Fibroblast of skin of abdomen (primary cell): ENCODE measurements around the gene CES4A.
"Not testable (repeated sequence)": the region's sequence is repeated elsewhere in the genome, so short reads cannot be mapped to it uniquely, and the experiment has no call there.

Source experiments
- DNase-seq: peaks from one replicate; pipeline ENCODE4 v3.0.0-alpha.2; 2013

The CES4A gene

DNA sequence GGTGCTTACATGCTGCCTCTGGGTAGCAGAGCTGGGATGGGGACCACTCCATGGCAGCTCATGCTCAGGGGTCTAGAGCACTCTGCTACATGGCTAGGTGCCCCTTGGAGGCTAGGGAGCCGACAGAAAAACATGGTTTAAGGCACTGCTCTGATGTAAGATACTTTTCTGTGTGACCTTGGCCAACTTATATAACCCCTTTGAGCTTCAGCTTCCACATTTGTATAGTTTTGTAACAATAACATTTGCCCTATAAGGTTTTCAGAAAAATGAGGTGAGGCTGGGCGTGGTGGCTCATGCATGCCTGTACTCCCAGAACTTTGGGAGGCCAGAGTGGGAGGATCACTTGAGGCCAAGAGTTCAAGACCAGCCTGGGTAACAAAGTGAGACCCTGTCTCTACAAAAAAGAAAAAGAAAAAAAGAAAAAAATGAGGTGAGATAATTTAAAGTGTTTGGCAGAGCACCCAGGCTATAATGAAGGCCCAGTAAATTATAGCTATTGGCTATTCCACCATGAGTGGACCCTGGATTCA is 3.2 kb downstream of the CES4A start:
- no peak for DNase-seq

DNA sequence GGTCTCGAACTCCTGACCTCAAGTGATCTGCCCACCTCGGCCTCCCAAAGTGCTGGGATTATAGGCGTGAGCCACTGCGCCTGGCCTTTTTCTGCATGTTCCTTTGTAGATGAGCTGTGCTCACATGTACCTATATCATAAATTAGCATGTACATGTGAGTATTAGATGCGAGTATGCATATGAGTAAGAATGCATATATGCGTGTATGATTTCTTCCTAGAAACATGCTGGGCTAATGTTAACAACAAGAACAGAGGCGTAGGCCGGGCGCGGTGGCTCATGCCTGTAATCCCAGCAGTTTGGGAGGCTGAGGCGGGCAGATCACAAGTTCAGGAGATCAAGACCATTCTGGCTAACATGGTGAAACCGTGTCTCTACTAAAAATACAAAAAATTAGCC is 5.2 kb downstream of the CES4A start:
- not testable (repeated sequence) for DNase-seq

DNA sequence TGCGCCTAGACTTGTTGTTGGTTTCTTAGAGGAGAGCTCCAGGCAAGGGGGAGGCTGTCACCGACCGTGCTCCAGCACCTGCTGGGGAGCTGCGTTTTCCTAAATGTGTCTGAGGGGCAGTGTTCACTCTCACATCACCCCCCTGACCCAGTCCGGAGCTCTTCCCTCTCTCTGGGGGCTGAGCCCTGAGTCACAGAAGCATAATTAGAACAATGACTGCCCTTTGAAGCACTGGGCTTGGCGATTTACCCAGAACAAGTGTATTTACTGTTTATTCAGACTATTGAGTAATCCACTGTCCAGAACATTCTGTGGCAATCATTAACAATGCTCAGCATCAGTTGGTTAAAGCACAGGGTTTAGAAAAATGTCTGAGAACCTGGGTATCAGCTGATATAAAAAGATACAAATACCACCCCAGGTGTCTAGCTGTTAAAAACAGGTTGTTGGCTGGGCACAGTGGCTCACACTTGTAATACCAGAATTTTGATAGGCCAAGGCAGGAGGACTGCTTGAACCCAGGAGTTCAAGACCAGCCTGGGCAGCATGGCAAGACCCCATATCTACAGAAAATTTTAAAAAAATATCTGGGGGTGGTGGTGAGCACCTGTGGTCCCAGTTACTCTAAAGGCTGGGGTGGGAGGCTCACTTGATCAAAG is 8.1 kb downstream of the CES4A start:
- peak; percentile 17 for DNase-seq

DNA sequence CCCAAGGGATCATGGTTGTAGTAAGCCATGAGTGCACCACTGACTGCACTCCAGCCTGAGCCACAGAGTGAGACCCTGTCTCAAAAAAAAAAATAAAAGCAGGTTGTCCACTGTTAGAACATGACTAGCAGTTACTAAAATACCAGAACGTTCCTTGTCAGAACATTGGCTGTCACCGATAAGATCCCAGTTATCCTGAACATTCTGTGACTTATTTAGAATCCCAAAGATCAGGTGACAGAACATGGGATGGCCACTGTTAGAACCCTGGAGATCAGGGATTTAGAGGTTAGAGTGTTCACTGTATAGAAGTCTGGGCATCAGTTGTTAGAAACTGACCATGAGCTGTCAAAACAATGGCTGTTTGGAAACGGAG is 8.6 kb downstream of the CES4A start:
- no peak for DNase-seq

DNA sequence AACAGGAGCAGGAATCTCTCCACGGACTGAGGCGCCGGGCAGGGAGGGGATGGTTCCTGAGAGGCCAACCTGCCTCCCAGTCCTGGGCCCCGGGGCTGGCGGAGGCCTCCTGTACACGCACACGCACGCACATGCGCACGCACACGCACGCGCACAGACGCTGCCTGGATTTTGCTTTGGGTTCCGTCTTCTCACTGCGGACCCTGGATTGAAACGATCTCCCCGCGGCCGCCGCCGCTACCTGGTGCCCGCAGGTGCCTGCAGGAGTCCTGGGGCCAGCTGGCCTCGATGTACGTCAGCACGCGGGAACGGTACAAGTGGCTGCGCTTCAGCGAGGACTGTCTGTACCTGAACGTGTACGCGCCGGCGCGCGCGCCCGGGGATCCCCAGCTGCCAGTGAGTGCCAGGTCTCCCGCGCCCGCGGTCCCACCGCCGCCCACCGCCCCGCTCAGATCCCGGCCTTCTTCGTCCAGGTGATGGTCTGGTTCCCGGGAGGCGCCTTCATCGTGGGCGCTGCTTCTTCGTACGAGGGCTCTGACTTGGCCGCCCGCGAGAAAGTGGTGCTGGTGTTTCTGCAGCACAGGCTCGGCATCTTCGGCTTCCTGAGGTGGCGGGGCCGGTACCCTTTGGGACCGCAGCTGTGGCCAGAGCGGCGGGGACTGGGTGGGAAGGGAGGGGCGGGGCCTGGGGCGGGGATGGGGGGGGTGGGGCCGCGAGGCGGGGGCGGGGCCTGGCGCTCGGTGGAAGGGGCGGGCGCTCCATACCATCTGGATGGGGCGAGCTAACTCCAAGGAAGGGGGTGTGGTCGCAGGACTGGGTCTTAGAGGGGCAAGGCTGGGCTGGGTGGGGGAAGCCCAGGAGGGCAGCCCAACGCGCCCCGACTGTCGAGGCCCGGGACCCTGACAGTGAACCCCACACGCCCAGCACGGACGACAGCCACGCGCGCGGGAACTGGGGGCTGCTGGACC is 12.3 kb downstream of the CES4A start:
- DNase-seq = peak; percentile 17

DNA sequence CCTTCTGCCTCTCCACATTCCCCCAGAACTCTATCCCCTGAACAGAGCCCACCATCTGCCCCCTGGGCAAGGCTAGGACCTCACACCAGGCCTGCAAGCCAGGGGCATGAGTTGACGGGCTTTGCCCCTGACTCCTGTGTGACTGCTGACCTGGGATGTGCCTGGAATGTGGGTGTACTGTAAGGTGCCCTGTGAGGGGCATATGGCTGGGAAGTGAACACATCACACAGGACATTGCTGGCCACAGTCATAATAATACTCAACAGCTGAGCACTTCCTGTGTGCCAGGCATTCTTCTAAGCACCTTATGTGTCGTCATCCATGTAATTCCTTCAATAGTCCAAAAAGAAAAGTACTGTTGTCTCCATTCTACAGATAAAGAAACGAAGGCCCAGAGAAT is 13.3 kb downstream of the CES4A start:
- no peak for DNase-seq

DNA sequence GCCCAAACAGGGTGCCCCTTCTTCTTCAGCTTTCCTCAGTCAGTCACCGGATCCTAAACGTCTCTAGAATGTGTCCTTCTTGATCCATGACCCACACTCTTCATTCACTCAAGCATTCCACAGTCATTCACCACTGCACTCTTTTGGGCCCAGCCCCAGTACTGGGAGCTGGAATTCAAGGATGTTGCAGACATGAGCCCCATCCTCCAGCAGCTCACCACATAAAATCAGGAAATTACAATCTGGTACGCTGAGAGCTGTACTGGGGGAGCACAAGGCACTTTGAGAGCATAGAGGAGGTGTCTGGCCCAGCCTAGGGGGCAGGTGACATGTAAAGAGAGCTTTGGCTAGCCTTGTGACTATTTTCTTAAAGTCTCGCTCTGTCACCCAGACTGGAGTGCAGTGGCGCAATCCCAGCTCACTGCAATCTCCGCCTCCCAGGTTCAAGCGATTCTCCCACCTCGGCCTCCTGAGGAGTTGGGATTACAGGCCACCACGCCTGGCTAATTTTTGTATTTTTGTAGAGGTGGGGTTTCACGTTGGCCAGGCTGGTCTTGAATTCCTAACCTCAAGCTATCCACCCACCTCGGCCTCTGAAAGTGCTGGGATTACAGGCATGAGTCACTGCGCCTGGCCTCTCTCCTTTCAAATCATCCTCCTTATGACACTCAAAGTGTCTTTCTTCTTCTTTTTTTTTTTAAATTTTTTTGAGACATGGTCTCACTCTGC is 18.7 kb downstream of the CES4A start:
- peak; percentile 27 for DNase-seq

DNA sequence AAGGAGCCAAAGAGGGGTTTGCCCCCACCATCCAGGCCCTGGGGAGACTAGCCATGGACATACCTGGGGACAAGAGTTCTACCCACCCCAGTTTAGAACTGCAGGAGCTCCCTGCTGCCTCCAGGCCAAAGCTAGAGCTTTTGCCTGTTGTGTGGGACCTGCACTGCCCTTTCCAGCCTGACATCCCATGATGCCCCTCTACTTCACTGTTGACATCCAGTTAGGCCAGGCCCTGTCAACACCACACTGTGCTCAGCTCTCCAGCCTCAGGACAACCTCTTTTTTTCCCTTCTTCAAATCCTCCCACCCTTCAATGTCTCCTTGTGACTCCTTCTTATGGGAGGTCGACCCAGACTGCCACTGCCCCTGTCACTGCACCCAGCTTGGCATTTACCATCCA is 20.8 kb downstream of the CES4A start:
- DNase-seq = no peak

DNA sequence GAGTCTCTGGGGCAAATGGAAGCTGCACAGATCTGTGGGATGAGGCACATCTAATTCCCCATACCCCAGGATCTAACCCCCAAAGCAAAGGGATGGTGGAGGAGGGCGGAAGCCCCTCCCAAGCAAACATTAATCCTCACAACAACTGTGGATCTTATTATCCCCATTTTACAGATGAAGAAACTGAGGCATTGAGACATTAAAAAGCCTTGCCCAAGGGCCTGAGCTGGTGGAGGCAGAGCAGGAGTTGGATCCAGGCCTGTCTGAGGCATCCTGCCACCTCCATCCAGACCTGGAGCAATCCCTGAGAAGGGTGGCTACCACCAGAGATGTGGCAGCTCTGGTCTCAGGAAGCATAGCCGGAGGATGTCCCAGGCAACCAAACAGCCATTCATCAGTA is 22.9 kb downstream of the CES4A start:
- no peak for DNase-seq

DNA sequence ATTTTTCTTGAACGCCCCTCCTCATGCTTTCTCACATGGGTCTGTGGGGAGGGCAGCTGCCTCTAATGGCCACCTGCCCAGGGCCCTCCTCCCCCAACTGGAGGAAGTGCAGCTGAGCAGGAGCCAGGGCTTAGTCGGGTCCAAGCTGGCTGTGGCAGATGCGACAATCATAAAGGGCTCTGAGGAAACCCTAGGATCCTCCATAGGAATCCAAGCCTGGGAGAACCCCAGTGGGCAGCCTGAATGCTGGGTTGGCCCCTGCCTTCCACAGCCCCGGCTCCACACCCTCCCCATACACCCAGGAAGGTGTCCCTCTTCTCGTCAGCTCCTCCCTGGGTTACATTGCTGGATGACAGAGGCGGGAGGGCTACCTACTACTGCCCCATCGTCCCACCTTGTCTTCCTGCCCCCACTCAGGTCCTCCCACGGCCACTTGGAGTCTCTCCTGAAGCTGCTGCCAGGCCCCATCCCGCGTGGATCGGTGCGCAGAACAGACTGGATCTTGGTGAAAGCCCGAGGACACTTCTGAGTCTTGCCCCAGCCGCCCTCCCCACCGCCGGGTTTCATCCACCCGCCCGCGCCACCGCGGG is 24.9 kb downstream of the CES4A start:
- no peak for DNase-seq

DNA sequence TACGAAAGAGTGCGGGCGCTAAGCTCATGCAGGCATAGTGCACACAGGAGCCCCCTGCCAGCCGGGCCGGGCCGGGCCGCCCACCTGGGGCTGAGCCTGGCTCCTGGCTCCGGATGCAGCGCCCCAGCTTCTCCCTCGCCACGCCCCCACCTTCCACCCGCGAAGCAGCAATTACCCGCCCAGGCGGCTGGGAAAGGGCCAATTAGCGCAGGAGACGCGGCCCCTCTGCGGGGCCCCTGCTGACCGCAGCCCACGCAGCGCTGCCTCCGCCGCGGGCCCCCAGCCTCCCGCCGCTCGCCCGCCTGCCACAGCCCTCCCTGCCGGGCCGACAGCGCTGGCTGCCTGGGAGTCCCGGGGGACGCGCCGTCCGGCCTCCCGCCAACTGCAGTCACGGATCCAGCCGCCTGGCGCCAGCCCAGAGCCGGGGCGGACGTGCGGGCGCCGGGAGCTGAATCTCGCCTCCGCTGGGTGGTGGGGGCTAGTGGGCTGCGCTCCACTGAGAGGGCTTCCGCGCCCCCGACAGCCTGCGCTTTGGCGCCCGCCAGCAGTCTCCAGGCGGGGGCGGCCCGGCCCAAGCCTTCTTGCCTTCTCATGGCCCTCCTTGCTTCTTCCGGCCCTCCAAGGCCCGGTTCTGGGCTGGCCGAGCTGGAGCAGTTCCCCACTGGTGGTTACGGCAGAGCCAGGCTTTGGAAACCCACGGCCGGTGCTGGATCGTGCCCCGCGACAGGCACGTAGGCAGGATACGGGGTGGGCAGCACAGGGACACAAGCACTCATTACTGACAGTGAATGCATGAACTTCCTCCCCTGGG is 25.6 kb downstream of the CES4A start:
- peak; percentile 73 for DNase-seq

DNA sequence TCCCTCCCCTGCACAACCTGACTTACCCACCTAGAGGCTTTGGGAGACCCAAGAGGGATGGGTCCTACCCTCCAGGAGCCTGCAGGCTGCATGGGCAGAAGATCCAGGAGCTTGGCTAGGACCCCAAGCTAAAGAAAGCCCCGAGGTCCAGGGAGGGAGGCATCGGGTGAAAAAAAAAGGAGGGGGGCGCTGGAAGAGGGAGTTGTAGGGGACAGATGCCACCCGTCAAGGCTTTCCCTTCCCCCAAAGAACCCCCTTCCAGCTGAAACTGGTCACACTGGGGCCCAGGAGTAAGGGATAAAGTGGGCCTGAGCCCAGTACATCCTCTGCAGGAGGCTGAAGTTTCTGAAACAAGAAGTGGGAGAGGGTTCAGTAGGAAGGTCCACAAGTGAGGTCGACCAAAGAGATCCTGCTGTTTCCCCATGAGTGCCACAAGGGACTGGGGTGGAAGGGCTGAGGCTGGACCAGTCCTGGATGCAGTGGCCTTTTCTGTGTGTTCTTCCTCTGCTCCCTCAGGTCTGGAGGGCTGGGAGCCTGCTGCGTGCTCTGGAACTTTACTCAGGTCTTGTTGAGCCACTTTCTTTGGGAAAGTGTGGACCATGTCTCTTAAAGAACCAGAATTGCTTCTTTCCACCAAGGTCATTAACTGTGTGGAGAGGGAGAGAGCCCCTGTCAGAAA is 26.4 kb downstream of the CES4A start:
- no peak for DNase-seq

DNA sequence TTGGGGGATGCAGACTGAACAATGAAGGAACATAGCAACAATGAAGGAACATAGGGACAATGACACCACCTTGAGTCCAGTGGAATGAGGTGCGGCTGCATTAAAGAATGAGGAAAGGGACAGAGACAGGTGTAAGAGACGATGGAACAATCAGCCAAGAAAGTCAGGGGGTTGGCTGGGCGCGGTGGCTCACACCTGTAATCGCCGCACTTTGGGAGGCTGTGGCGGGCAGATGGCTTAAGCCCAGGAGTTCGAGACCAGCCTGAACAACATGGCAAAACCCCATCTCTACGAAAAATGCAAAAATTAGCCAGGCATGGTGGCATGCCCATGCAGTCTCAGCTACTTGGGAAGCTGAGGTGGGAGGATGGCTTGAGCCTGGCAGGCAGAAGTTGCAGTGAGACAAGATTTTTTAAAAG is 26.9 kb downstream of the CES4A start:
- DNase-seq = no peak

DNA sequence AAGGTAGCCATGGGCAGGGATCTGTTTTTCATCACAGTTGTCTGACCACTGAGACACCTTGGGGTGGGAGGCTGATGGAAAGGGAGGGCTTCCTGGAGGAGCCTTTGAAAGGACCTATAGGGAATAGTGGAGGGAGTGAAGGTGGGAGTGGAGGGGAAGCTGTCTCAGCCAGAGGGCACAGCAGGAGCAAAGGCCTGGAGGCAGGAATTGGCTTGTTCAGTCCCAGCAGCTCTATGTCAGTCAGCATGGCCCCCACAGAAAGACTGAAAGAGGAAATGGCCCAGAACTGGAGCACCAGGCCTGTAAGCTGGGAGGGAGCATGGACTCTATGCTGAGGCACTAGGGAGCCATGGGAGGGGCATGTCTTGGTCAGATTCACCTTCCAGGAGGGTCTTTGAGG is 27.8 kb downstream of the CES4A start:
- no peak for DNase-seq

DNA sequence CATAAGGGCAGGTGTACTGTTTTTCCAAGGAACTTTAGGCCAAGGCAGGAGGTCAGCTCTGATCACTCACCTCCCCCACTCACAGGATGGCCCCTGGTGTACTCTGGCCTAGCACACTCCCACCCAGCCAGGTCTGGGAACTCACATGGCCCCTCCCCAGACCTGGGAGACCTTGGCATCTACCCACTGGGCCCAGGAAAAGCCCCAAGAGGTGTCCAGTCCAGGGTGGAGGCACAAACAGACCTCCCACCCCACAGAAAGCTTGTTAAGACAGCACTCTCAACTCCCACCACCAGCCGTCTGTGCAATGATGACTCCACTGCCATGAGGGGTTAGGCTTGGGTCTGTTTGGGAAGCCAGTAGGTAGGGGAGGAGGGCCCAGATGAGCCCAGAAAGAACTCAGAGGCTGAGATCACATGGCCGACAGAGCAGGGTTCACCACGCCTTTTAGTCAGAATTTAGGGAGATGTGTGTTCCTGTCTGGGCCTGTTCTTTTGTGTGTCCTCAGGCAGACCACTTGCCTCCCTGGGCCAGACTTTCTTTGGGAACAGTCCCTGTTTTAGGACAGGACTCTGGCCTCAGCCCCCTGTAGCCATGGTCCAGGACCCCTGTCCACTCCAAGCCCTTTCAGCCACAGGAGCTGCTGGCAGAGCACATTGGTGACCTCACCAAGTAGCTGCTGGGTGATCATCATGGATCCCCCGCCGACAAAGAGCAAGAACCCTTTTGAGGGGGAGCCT is 28.5 kb downstream of the CES4A start:
- DNase-seq = no peak

DNA sequence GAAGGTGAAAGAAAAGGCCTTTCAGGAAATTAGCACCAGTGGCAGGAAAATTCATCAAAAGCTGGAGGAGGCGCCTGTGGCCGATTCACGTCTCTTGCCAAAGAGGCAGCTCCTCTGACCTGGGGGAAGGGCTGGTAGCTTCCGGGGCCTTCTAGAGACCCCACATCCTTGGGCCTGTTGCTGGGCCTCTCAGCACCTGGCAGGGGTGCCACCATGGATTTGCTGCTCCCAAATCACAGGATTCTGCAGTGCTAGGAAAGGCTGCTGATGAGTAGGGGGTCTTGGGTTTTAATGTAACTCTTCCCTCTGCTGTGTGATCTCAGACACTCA is 29.0 kb downstream of the CES4A start:
- no peak for DNase-seq

DNA sequence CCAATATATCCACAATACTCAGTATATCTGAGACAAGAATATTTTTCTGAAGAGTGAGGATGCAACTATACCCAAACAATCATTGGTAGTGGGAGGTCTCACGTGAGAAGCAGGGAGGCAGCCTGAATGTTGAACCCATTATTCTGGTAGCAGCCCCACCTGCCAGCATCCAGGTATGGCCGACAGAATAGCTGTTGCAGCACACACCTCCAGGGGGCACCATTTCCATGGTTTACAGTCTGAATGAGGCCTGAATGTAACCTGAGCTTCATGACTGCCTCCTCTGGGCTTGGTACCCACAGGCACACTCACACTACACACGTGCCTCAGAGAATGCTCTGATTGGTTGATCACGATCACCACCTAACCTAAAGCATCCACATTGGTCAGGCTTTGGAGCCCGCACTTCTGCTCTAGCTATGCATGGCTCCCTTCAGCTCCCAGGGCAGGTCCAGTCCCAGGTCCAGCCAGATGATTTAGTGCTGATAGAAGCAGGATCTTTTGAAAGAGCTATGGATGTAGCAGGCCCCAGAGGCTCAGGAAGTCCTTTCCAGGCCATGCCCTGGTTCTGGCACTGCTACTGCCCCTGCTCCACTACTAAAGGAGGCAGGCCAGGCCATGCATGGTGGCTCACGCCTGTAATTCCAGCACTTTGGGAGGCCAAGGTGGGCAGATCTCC is 29.6 kb downstream of the CES4A start:
- DNase-seq = peak; percentile 92

DNA sequence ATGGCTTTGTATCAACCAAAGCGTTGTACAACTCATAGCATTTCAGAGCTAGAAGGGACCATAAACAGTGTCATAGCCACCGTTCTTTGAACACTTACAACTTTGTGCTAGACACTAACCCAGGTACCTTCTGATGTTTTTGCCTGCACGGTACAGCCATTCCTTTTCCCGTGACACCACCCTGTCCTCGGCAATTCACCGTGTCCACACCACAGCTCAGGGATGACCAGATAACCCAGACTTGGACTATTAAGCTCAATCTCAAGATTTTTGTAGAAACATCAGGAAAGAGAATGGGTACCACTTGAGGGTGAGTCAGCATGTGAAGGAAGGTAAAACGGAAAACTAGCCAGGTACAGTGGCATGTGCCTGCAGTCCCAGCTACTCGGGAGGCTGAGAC is 30.8 kb downstream of the CES4A start:
- no peak for DNase-seq

DNA sequence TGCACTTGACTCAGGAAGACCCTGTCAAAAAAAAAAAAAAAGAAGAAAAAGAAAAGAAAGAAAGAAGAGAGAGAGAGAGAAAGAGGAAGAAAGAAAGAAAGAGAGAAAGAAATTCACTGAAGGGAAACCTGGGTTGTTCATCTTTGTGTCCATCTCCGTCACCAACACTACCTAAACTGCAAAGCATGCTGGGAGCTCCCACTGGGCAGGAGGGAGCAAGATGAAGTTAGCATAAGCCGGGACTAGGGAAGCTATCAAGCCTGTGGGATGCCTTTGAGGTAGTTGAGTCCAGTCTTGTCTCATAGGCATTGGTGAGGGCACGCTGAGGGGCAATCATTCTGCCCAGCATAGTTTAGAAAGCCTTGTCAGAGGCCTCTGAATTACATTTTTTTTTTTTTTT is 32.9 kb downstream of the CES4A start:
- no peak for DNase-seq
